ENCODE measurements around the gene AGRN. TPM values are rescaled to one million over a fixed set of nuclear protein-coding genes. Genes with fewer than 3 reads are reported as not detected.

The AGRN gene
- polyA plus RNA-seq, 1 experiment = 41.2 TPM

- CTCF ChIA-PET = interaction anchor here (1.0 to 3.5 kb wide), 4 partner anchors 10 to 36 kb away, joined by 3 to 20 read pairs (median 10); no protein-coding TSS in a partner anchor
- Histone ChIP-seq H3K27me3 (ENCODE audit: control insufficient read depth, insufficient read depth, low read length) (no peaks in the 10 kb centered on the region), H3K36me3 (ENCODE audit: control insufficient read depth, insufficient read depth, low read length) (peaks cover 13% of the 10 kb centered on the region), H3K4me3 (ENCODE audit: low read depth, low read length) (peak overlapping the region; percentile 30)
- DNase-seq (ENCODE audit: low read depth) = no peak
- peak; percentile 81 for TF ChIP-seq CTCF (IDR thresholded peaks at IDR 0.05; ENCODE audit: insufficient read depth, low read depth, low read length)
- POLR2A ChIA-PET = no interaction called here
Measured at GRCh38 chr1:1033009-1033587, 13.2 kb downstream of the AGRN start.

- Histone ChIP-seq H3K27me3 (ENCODE audit: control insufficient read depth, insufficient read depth, low read length) (no peaks in the 10 kb centered on the region), H3K36me3 (ENCODE audit: control insufficient read depth, insufficient read depth, low read length) (peaks cover 13% of the 10 kb centered on the region), H3K4me3 (ENCODE audit: low read depth, low read length) (no peak overlapping the region; the same call in 1 of the 2 replicates)
- no peak for DNase-seq (ENCODE audit: low read depth)
- ChIA-PET POLR2A (no interaction called here), CTCF (interaction anchor here (1.0 to 3.5 kb wide), 5 partner anchors 11 to 49 kb away, joined by 3 to 20 read pairs (median 5); no protein-coding TSS in a partner anchor)
- TF ChIP-seq CTCF (IDR thresholded peaks at IDR 0.05; ENCODE audit: insufficient read depth, low read depth, low read length) = no peak
Measured at GRCh38 chr1:1033731-1034438, 14.0 kb downstream of the AGRN start.

- no peak for DNase-seq (ENCODE audit: low read depth)
- no peak overlapping the region for H3K4me3 ChIP-seq (ENCODE audit: low read depth, low read length)
- no peak for TF ChIP-seq CTCF (IDR thresholded peaks at IDR 0.05; ENCODE audit: insufficient read depth, low read depth, low read length)
- H3K36me3 ChIP-seq (ENCODE audit: control insufficient read depth, insufficient read depth, low read length) = peaks cover 13% of the 10 kb centered on the region
- CTCF ChIA-PET = interaction anchor here (1.4 to 3.5 kb wide), 2 partner anchors 28 to 50 kb away, joined by 5 to 17 read pairs; no protein-coding TSS in a partner anchor
- H3K27me3 ChIP-seq (ENCODE audit: control insufficient read depth, insufficient read depth, low read length) = no peaks in the 10 kb centered on the region
- POLR2A ChIA-PET = no interaction called here
Measured at GRCh38 chr1:1034439-1034781, 14.5 kb downstream of the AGRN start.

- CTCF ChIA-PET = interaction anchor here (1.3 to 1.4 kb wide), 2 partner anchors 51 kb away, joined by 3 to 5 read pairs; no protein-coding TSS in a partner anchor
- Histone ChIP-seq H3K36me3 (ENCODE audit: control insufficient read depth, insufficient read depth, low read length) (peaks cover 13% of the 10 kb centered on the region), H3K27me3 (ENCODE audit: control insufficient read depth, insufficient read depth, low read length) (no peaks in the 10 kb centered on the region), H3K4me3 (ENCODE audit: low read depth, low read length) (no peak overlapping the region)
- no peak for DNase-seq (ENCODE audit: low read depth)
- POLR2A ChIA-PET = no interaction called here
- TF ChIP-seq CTCF (IDR thresholded peaks at IDR 0.05; ENCODE audit: insufficient read depth, low read depth, low read length) = no peak
Measured at GRCh38 chr1:1035291-1035943, 15.5 kb downstream of the AGRN start.
